Activated CD4-positive, alpha-beta memory T cell treated with anti-CD3 and anti-CD28 coated beads for 36 hours (primary cell): Measurements from ENCODE around the gene PIM1. TPM values are rescaled to one million over a fixed set of nuclear protein-coding genes. Genes with fewer than 3 reads are reported as not detected.
"Not testable (repeated sequence)": the region's sequence is repeated elsewhere in the genome, so short reads cannot be mapped to it uniquely, and the experiment has no call there.

Source experiments
- CTCF ChIA-PET: fragments of 350-600 bp; sonication (Branson Sonifier 250); formaldehyde crosslinking; loops from one replicate; lab custom pipeline; 2021; ENCODE audit warnings: antibody characterized with exemption, inconsistent platforms; lab: Charles Lee
- POLR2A ChIA-PET: fragments of 350-600 bp; sonication (Branson Sonifier 250); formaldehyde crosslinking; loops from one replicate; lab custom pipeline; 2021; ENCODE audit warnings: antibody characterized with exemption; lab: Charles Lee
- DNase-seq: peaks from one replicate; pipeline ENCODE4 v3.0.0-alpha.2; 2020
- H3K27ac Mint-ChIP-seq: one replicate; pipeline ENCODE4 v1.8.0; 2021; ENCODE audit warnings: mixed read lengths
- H3K27me3 Mint-ChIP-seq: one replicate; pipeline ENCODE4 v1.8.0; 2021; ENCODE audit warnings: mixed read lengths
- H3K36me3 Mint-ChIP-seq: one replicate; pipeline ENCODE4 v1.8.0; 2021; ENCODE audit warnings: mixed read lengths
- H3K4me1 Mint-ChIP-seq: one replicate; pipeline ENCODE4 v1.8.0; 2021; ENCODE audit warnings: low read depth, mixed read lengths
- H3K4me3 Mint-ChIP-seq: one replicate; pipeline ENCODE4 v1.8.0; 2021; ENCODE audit warnings: mild to moderate bottlenecking, mixed read lengths
- H3K9me3 Mint-ChIP-seq: one replicate; pipeline ENCODE4 v1.8.0; 2021; ENCODE audit warnings: mixed read lengths
- intact Hi-C: fragments of 100-400 bp; cut with micrococcal nuclease; formaldehyde crosslinking; loops from one replicate; pipeline ENCODE4 v1.15.1; 2023
- total RNA-seq, 2 experiments: library from RNA; stranded (reverse); gene quantifications; one replicate each; pipeline ENCODE4 v1.2.3, GENCODE V29; 2021

The PIM1 gene
- total RNA-seq, 2 experiments from 2014 or later: 204 TPM

GRCh38 chr6:37180075-37180474, 10.1 kb downstream of the PIM1 start:
- Mint-ChIP-seq H3K4me1 (peaks cover 59% of the 10 kb centered on the region), H3K27ac (peak overlapping the region; percentile 51), H3K9me3 (no peaks in the 10 kb centered on the region), H3K4me3 (no peak overlapping the region), H3K27me3 (no peaks in the 10 kb centered on the region), H3K36me3 (peaks cover 17% of the 10 kb centered on the region)
- DNase-seq: no peak
- intact Hi-C loops: no loop called here
- CTCF ChIA-PET: interaction anchor here (0.7 to 16.6 kb wide), 5 partner anchors 9 to 155 kb away, joined by 3 to 560 read pairs (median 4); no protein-coding TSS in a partner anchor
- POLR2A ChIA-PET: no interaction called here

- H3K9me3 Mint-ChIP-seq, H3K27me3 Mint-ChIP-seq, H3K4me3 Mint-ChIP-seq, intact Hi-C loops: not testable (repeated sequence)
- Mint-ChIP-seq H3K27ac (peak overlapping the region; percentile 51), H3K36me3 (peaks cover 12% of the 10 kb centered on the region), H3K4me1 (peaks cover 53% of the 10 kb centered on the region)
- CTCF ChIA-PET: interaction anchor here (1.1 to 16.6 kb wide), 4 partner anchors 8 to 155 kb away, joined by 3 to 560 read pairs (median 146); no protein-coding TSS in a partner anchor
- POLR2A ChIA-PET: interaction anchor here (0.7 kb wide), 1 partner anchor 9 kb away, joined by 3 read pairs; no protein-coding TSS in a partner anchor
- DNase-seq: peak; percentile 33
These were observed 10.7 kb downstream of the PIM1 start for GRCh38 chr6:37180610-37181009.

GRCh38 chr6:37182736-37183590, 13.0 kb downstream of the PIM1 start:
- ChIA-PET POLR2A (interaction anchor here (1.0 to 1.5 kb wide), 2 partner anchors 10 to 11 kb away, joined by 3 to 9 read pairs; no protein-coding TSS in a partner anchor), CTCF (interaction anchor here (0.6 to 16.6 kb wide), 10 partner anchors 10 to 551 kb away, joined by 3 to 560 read pairs (median 5); no protein-coding TSS in a partner anchor)
- DNase-seq: peak; percentile 82
- intact Hi-C loops: loop anchor here (1.0 to 2.0 kb wide), 4 partner anchors 10 to 135 kb away; no protein-coding TSS in a partner anchor
- Mint-ChIP-seq H3K4me1 (peaks cover 55% of the 10 kb centered on the region), H3K27me3 (no peaks in the 10 kb centered on the region), H3K9me3 (peaks cover 5% of the 10 kb centered on the region), H3K27ac (peak overlapping the region; percentile 96), H3K36me3 (peaks cover 4% of the 10 kb centered on the region), H3K4me3 (peak overlapping the region; percentile 48)

- H3K27me3 Mint-ChIP-seq, DNase-seq, H3K36me3 Mint-ChIP-seq, H3K4me3 Mint-ChIP-seq, intact Hi-C loops, H3K9me3 Mint-ChIP-seq: not testable (repeated sequence)
- CTCF ChIA-PET: interaction anchor here (1.0 to 4.9 kb wide), 4 partner anchors 13 to 427 kb away, joined by 4 to 40 read pairs (median 6); no protein-coding TSS in a partner anchor
- peaks cover 62% of the 10 kb centered on the region for H3K4me1 Mint-ChIP-seq
- H3K27ac Mint-ChIP-seq: peak overlapping the region; percentile 67
- POLR2A ChIA-PET: interaction anchor here (1.0 to 1.5 kb wide), 2 partner anchors 11 to 15 kb away, joined by 3 to 7 read pairs; no protein-coding TSS in a partner anchor
These were observed 16.2 kb downstream of the PIM1 start for GRCh38 chr6:37185949-37186720.

- H3K27ac Mint-ChIP-seq: peak overlapping the region; percentile 65
- intact Hi-C loops: no loop called here
- POLR2A ChIA-PET: interaction anchor here (1.0 to 1.5 kb wide), 3 partner anchors 13 to 140 kb away, joined by 3 to 7 read pairs (median 3); no protein-coding TSS in a partner anchor
These were observed 17.5 kb downstream of the PIM1 start for GRCh38 chr6:37187321-37188022.

GRCh38 chr6:37188962-37189510, 19.1 kb downstream of the PIM1 start:
- Mint-ChIP-seq H3K4me1 (peaks cover 60% of the 10 kb centered on the region), H3K9me3 (peaks cover 5% of the 10 kb centered on the region), H3K4me3 (no peak overlapping the region), H3K36me3 (peaks cover 5% of the 10 kb centered on the region), H3K27ac (peak overlapping the region; percentile 83), H3K27me3 (no peaks in the 10 kb centered on the region)
- ChIA-PET POLR2A (interaction anchor here (0.6 to 1.2 kb wide), 2 partner anchors 8 to 203 kb away, joined by 3 read pairs; partner anchors contain the start of gene MTCH1), CTCF (interaction anchor here (1.4 to 4.9 kb wide), 6 partner anchors 9 to 169 kb away, joined by 3 to 40 read pairs (median 8); no protein-coding TSS in a partner anchor)
- DNase-seq: no peak
- intact Hi-C loops: no loop called here

More at GRCh38 chr6:37187321-37188022, 17.5 kb downstream of the PIM1 start:
- H3K4me3 Mint-ChIP-seq: no peak overlapping the region
- no peaks in the 10 kb centered on the region for H3K27me3 Mint-ChIP-seq
- CTCF ChIA-PET: interaction anchor here (0.7 to 4.9 kb wide), 6 partner anchors 15 to 428 kb away, joined by 4 to 40 read pairs (median 5); no protein-coding TSS in a partner anchor
- DNase-seq: no peak
- H3K4me1 Mint-ChIP-seq: peaks cover 58% of the 10 kb centered on the region
- peaks cover 5% of the 10 kb centered on the region for H3K36me3 Mint-ChIP-seq
- H3K9me3 Mint-ChIP-seq: peaks cover 5% of the 10 kb centered on the region

- H3K9me3 Mint-ChIP-seq: peaks cover 5% of the 10 kb centered on the region
- ChIA-PET CTCF (interaction anchor here (1.2 to 4.9 kb wide), 6 partner anchors 17 to 170 kb away, joined by 3 to 40 read pairs (median 8); no protein-coding TSS in a partner anchor), POLR2A (interaction anchor here (1.0 to 1.2 kb wide), 2 partner anchors 9 to 20 kb away, joined by 3 to 7 read pairs; partner anchors contain the start of gene PIM1)
- DNase-seq: peak; percentile 58
- peaks cover 5% of the 10 kb centered on the region for H3K36me3 Mint-ChIP-seq
- no peaks in the 10 kb centered on the region for H3K27me3 Mint-ChIP-seq
- peaks cover 67% of the 10 kb centered on the region for H3K4me1 Mint-ChIP-seq
- peak overlapping the region; percentile 72 for H3K27ac Mint-ChIP-seq
- intact Hi-C loops: loop anchor here (1.0 kb wide), 2 partner anchors 12 to 17 kb away; no protein-coding TSS in a partner anchor
- no peak overlapping the region for H3K4me3 Mint-ChIP-seq
These were observed 20.2 kb downstream of the PIM1 start for GRCh38 chr6:37190159-37190535.

- no peak for DNase-seq
- ChIA-PET CTCF (interaction anchor here (1.1 to 4.0 kb wide), 6 partner anchors 11 to 173 kb away, joined by 3 to 33 read pairs (median 8); no protein-coding TSS in a partner anchor), POLR2A (interaction anchor here (0.6 kb wide), 2 partner anchors 16 to 227 kb away, joined by 3 to 4 read pairs; no protein-coding TSS in a partner anchor)
- H3K36me3 Mint-ChIP-seq: peaks cover 1% of the 10 kb centered on the region
- no peaks in the 10 kb centered on the region for H3K9me3 Mint-ChIP-seq
- H3K27ac Mint-ChIP-seq: peak overlapping the region; percentile 1
- no peaks in the 10 kb centered on the region for H3K27me3 Mint-ChIP-seq
- no peak overlapping the region for H3K4me3 Mint-ChIP-seq
- peaks cover 47% of the 10 kb centered on the region for H3K4me1 Mint-ChIP-seq
- intact Hi-C loops: no loop called here
These were observed 22.7 kb downstream of the PIM1 start for GRCh38 chr6:37192666-37193065.

- intact Hi-C loops, H3K4me3 Mint-ChIP-seq, H3K27me3 Mint-ChIP-seq, DNase-seq, POLR2A ChIA-PET, H3K9me3 Mint-ChIP-seq, H3K36me3 Mint-ChIP-seq: not testable (repeated sequence)
- Mint-ChIP-seq H3K4me1 (peaks cover 35% of the 10 kb centered on the region), H3K27ac (peak overlapping the region; percentile 81)
- CTCF ChIA-PET: interaction anchor here (1.4 to 4.0 kb wide), 6 partner anchors 10 to 177 kb away, joined by 6 to 33 read pairs (median 8); no protein-coding TSS in a partner anchor
These were observed 24.9 kb downstream of the PIM1 start for GRCh38 chr6:37194886-37195285.

GRCh38 chr6:37196451-37196850, 26.5 kb downstream of the PIM1 start:
- intact Hi-C loops, DNase-seq, H3K9me3 Mint-ChIP-seq, H3K36me3 Mint-ChIP-seq, H3K27me3 Mint-ChIP-seq, H3K27ac Mint-ChIP-seq, POLR2A ChIA-PET, H3K4me3 Mint-ChIP-seq: not testable (repeated sequence)
- H3K4me1 Mint-ChIP-seq: peaks cover 32% of the 10 kb centered on the region
- CTCF ChIA-PET: interaction anchor here (0.6 to 19.4 kb wide), 3 partner anchors 12 to 172 kb away, joined by 3 to 850 read pairs (median 33); no protein-coding TSS in a partner anchor
